Adrenal gland (tissue), 5 donors: ENCODE results near the gene PHKA1.

Experiments
- POLR2A ChIP-seq, 2 donors: fragments of 450-650 bp; IDR thresholded peaks; one replicate each; pipeline ENCODE4 v1.6.1; 2017; ENCODE audit warnings: antibody characterized with exemption in 2 of 2, mild to moderate bottlenecking in 2 of 2, moderate library complexity in 1 of 2
- TF ChIP-seq, protein P1 (sequence below), 6 experiments: fragments of 450-650 bp in 4 of 6; fragments of 200-600 bp in 2 of 6; sonication (generic) in 1 of 6; IDR thresholded peaks; 1 replicate in 5 of 6; 2 replicates in 1 of 6; pipeline versions ENCODE4 v1.5.1 to v1.8.0; 2016 to 2021; ENCODE audit warnings: antibody characterized with exemption in 6 of 6, mild to moderate bottlenecking in 2 of 6, moderate library complexity in 1 of 6
- donor health status: DM: no; HTN: no; CAD: no.

DNA sequence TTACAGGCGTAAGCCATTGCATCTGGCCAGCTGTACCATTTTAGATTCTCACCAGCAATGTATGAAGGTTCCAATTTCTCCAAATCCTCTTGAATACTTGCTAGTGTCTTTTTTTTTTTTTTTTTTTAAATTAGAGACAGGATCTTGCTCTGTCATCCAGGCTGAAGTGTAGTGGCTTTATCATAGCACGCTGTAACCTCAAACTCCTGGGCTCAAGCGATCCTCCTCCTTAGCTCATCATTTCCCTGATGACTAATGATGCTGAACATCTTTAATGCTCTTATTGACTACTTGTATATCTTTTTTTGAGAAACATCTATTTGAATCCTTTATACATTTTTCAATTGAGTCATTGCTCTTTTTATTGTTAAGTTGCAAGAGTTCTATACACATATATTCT lies 181.7 kb downstream of the PHKA1 start:
- no peak for TF ChIP-seq POLR2A (IDR thresholded peaks at IDR 0.05)
- TF ChIP-seq, protein P1, sequence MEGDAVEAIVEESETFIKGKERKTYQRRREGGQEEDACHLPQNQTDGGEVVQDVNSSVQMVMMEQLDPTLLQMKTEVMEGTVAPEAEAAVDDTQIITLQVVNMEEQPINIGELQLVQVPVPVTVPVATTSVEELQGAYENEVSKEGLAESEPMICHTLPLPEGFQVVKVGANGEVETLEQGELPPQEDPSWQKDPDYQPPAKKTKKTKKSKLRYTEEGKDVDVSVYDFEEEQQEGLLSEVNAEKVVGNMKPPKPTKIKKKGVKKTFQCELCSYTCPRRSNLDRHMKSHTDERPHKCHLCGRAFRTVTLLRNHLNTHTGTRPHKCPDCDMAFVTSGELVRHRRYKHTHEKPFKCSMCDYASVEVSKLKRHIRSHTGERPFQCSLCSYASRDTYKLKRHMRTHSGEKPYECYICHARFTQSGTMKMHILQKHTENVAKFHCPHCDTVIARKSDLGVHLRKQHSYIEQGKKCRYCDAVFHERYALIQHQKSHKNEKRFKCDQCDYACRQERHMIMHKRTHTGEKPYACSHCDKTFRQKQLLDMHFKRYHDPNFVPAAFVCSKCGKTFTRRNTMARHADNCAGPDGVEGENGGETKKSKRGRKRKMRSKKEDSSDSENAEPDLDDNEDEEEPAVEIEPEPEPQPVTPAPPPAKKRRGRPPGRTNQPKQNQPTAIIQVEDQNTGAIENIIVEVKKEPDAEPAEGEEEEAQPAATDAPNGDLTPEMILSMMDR (IDR thresholded peaks at IDR 0.05) = no peak
